ENCODE data around the gene HFE. TPM values are rescaled to one million over a fixed set of nuclear protein-coding genes. Genes with fewer than 3 reads are reported as not detected.

HFE gene
- total and polyA plus RNA-seq, 2 of the 13 experiments (the other 11 are each of a cell fraction or from before 2014, with no cell fraction given): 3.7 to 6.3 TPM

GRCh38 chr6:26045065-26045927 is 41.9 kb upstream of the HFE start (continued):
- TF ChIP-seq ARID3A (IDR thresholded peaks at IDR 0.05; ENCODE audit: low read depth, low read length) (peak; percentile 22; the same call in 1 of the 2 replicates), ZNF619 (CRISPR knock-in tag; IDR thresholded peaks at IDR 0.05) (peak; percentile 43; the same call in 1 of the 2 replicates), FOSL1 (CRISPR knock-in tag; IDR thresholded peaks at IDR 0.05; ENCODE audit: borderline replicate concordance) (no peak), ZNF44 (CRISPR knock-in tag; IDR thresholded peaks at IDR 0.05) (0 out of 2 replicates have a peak, but pooled peaks have one; percentile 70), ZNF468 (CRISPR knock-in tag; IDR thresholded peaks at IDR 0.05) (peak; percentile 54; the same call in 1 of the 2 replicates), XRCC5 (optimal IDR thresholded peaks at IDR 0.05; ENCODE audit: low read length) (peak; percentile 81), SYNCRIP (IDR thresholded peaks at IDR 0.05; ENCODE audit: insufficient read depth, low read depth, low read length) (no peak), ZBTB8A (CRISPR knock-in tag; IDR thresholded peaks at IDR 0.05; ENCODE audit: borderline replicate concordance, low read depth) (no peak), FIP1L1 (IDR thresholded peaks at IDR 0.05; ENCODE audit: borderline replicate concordance, insufficient read depth, low read depth, low read length) (peak; percentile 100), ZNF709 (CRISPR knock-in tag; IDR thresholded peaks at IDR 0.05) (peak; percentile 85), CBFB (CRISPR knock-in tag; IDR thresholded peaks at IDR 0.05) (peak; percentile 76; the same call in 1 of the 2 replicates), MYC (CRISPR knock-in tag; IDR thresholded peaks at IDR 0.05; ENCODE audit: borderline replicate concordance) (peak; percentile 86; the same call in 1 of the 2 replicates), ZNF251 (CRISPR knock-in tag; IDR thresholded peaks at IDR 0.05) (peak; percentile 53; the same call in 1 of the 2 replicates), ZSCAN29 (CRISPR knock-in tag; conservative IDR thresholded peaks at IDR 0.05) (peak; percentile 76), HOXA5 (CRISPR knock-in tag; IDR thresholded peaks at IDR 0.05) (peak; percentile 88), ZNF274 (CRISPR knock-in tag; IDR thresholded peaks at IDR 0.05) (peak; percentile 97), ZNF124 (CRISPR knock-in tag; IDR thresholded peaks at IDR 0.05) (peak; percentile 95), MYNN (CRISPR knock-in tag; IDR thresholded peaks at IDR 0.05; ENCODE audit: low read depth) (peak; percentile 88), JARID2 (CRISPR knock-in tag; IDR thresholded peaks at IDR 0.05; ENCODE audit: insufficient replicate concordance) (peak; percentile 62), ZNF10 (CRISPR knock-in tag; IDR thresholded peaks at IDR 0.05; ENCODE audit: borderline replicate concordance, low read depth) (no peak), ZNF557 (CRISPR knock-in tag; IDR thresholded peaks at IDR 0.05) (no peak; the same call in 1 of the 2 replicates), AHR (CRISPR knock-in tag; IDR thresholded peaks at IDR 0.05) (peak; percentile 95; the same call in 1 of the 2 replicates), SAP130 (CRISPR knock-in tag; IDR thresholded peaks at IDR 0.05; ENCODE audit: low read depth) (peak; percentile 95)
- TF ChIP-seq, protein P1, sequence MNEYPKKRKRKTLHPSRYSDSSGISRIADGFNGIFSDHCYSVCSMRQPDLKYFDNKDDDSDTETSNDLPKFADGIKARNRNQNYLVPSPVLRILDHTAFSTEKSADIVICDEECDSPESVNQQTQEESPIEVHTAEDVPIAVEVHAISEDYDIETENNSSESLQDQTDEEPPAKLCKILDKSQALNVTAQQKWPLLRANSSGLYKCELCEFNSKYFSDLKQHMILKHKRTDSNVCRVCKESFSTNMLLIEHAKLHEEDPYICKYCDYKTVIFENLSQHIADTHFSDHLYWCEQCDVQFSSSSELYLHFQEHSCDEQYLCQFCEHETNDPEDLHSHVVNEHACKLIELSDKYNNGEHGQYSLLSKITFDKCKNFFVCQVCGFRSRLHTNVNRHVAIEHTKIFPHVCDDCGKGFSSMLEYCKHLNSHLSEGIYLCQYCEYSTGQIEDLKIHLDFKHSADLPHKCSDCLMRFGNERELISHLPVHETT (CRISPR knock-in tag; conservative IDR thresholded peaks at IDR 0.05): peak; percentile 49; the same call in 1 of the 2 replicates
- TF ChIP-seq, protein P2, sequence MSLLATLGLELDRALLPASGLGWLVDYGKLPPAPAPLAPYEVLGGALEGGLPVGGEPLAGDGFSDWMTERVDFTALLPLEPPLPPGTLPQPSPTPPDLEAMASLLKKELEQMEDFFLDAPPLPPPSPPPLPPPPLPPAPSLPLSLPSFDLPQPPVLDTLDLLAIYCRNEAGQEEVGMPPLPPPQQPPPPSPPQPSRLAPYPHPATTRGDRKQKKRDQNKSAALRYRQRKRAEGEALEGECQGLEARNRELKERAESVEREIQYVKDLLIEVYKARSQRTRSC (CRISPR knock-in tag; IDR thresholded peaks at IDR 0.05; ENCODE audit: low read depth): no peak
